GM20431 (cell line): Measurements from ENCODE around the gene KCNQ4.

Experiments
- in situ Hi-C: fragments of 300-500 bp; cut with MseI, MboI; formaldehyde crosslinking; loops from one replicate; pipeline ENCODE4 v1.15.0; 2020; ENCODE audit warnings: low sequenced_read_pairs; ENCODE audit not compliant: unreplicated experiment

Gene KCNQ4

GRCh38 chr1:40789661-40790430, 6.3 kb downstream of the KCNQ4 start:
- in situ Hi-C loops: no loop called here

- in situ Hi-C loops: no loop called here
Measured at GRCh38 chr1:40792036-40792435, 8.4 kb downstream of the KCNQ4 start.

- in situ Hi-C loops: no loop called here
Measured at GRCh38 chr1:40793617-40794016, 10.0 kb downstream of the KCNQ4 start.

GRCh38 chr1:40794048-40794447, 10.5 kb downstream of the KCNQ4 start:
- in situ Hi-C loops: no loop called here

- in situ Hi-C loops: no loop called here
Measured at GRCh38 chr1:40794974-40795715, 11.6 kb downstream of the KCNQ4 start.

- in situ Hi-C loops: no loop called here
Measured at GRCh38 chr1:40795811-40796586, 12.4 kb downstream of the KCNQ4 start.

GRCh38 chr1:40796939-40797667, 13.5 kb downstream of the KCNQ4 start:
- in situ Hi-C loops: no loop called here

- in situ Hi-C loops: no loop called here
Measured at GRCh38 chr1:40797668-40798010, 14.1 kb downstream of the KCNQ4 start.

GRCh38 chr1:40798366-40799281, 15.0 kb downstream of the KCNQ4 start:
- in situ Hi-C loops: no loop called here

GRCh38 chr1:40799351-40799867, 15.8 kb downstream of the KCNQ4 start:
- in situ Hi-C loops: no loop called here

- in situ Hi-C loops: no loop called here
Measured at GRCh38 chr1:40801742-40802077, 18.1 kb downstream of the KCNQ4 start.

GRCh38 chr1:40802078-40802741, 18.6 kb downstream of the KCNQ4 start:
- in situ Hi-C loops: no loop called here

- in situ Hi-C loops: no loop called here
Measured at GRCh38 chr1:40802742-40803113, 19.1 kb downstream of the KCNQ4 start.

- in situ Hi-C loops: no loop called here
Measured at GRCh38 chr1:40803447-40803846, 19.9 kb downstream of the KCNQ4 start.

- in situ Hi-C loops: no loop called here
Measured at GRCh38 chr1:40803902-40804301, 20.3 kb downstream of the KCNQ4 start.

GRCh38 chr1:40806240-40806639, 22.7 kb downstream of the KCNQ4 start:
- in situ Hi-C loops: no loop called here

GRCh38 chr1:40806731-40807695, 23.4 kb downstream of the KCNQ4 start:
- in situ Hi-C loops: no loop called here

- in situ Hi-C loops: no loop called here
Measured at GRCh38 chr1:40808002-40808401, 24.4 kb downstream of the KCNQ4 start.
